NCI-H526 treated with DMSO at 0.1 percent for 48 hours (cell line): ENCODE results near the gene KCNS1.

Experiments used
- DNase-seq: peaks from one replicate; lab custom pipeline; 2025; lab: John Stamatoyannopoulos, UW

Gene KCNS1

DNA sequence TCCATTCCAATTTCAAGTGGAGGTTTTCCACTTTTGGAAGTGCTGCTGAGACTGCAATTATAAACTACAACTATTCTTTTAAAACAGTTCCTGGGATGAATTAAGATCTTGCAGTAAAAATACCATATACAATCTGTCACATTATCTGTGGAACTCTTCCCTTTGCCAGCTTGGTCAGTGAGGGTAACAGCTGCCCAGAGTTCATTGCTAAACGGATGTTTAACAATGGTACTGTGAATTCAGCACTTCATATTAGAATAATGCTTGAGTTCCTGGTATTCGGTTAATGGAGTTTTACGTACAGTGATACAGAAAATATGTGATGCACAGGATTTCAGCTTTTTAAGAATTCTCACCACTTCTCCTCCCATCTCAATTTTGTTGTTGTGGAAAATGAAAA, 51.5 kb downstream of the KCNS1 start:
- no peak for DNase-seq

DNA sequence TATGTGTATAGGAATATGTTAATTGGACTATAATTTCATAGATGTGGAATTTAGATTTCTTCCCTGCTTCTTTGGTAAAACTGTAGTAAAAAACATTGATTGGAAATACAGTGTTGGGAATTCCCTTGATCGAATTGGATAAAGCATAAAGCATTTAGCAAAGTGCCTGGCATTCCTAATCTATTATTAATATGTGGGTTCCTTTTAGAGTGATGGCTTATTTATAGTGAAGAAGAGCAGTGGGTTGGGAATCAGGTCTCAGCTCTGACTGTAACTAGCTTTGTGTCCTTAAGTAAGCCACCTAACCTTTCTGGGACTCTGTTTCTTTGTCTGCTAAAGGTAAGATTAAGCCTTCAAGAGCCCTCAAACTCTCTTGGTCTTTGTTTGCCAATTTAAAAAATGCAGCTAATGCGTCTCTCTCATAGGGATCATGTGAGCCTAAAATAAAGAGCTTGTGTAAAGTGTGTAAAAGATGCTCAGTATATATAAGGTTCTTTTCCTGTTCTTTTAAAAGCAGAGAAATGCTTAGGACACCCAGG, 53.3 kb downstream of the KCNS1 start:
- DNase-seq = no peak

DNA sequence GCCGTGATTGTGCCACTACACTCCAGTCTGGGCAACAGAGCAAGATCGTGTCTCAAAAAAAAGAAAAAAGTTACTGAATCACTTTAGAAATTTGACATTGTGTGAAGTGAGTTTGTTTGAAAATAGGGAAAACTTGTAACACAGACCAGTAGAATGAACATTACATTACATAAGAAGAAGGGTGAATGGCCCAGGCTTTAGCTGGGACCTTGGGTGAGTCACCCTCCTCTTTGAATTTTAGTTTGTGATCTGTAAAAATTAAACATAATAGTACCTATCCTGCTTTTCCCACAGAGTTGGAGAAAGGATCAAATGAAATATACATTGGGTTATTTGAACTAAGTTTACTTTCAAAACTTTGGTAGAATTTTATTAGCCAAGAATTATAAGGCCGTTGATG, 56.3 kb downstream of the KCNS1 start:
- DNase-seq = no peak

- peak; percentile 67 for DNase-seq
Measured at GRCh38 chr20:45044084-45044573, 56.8 kb downstream of the KCNS1 start.

GRCh38 chr20:45042978-45043377, 57.9 kb downstream of the KCNS1 start:
- DNase-seq = no peak
